Endothelial cell (in vitro differentiated cells): ENCODE measurements around the gene EIF2A. TPM values are rescaled to one million over a fixed set of nuclear protein-coding genes. Genes with fewer than 3 reads are reported as not detected.

Experiments used
- DNase-seq: peaks from one replicate; pipeline ENCODE4 v3.0.0; 2021; ENCODE audit warnings: low spot score
- H3K27ac Mint-ChIP-seq: one replicate; pipeline ENCODE4 v1.8.0; 2021; ENCODE audit warnings: mixed read lengths, inconsistent platforms; ENCODE audit not compliant: unreplicated experiment
- H3K27me3 Mint-ChIP-seq: one replicate; pipeline ENCODE4 v1.8.0; 2021; ENCODE audit warnings: mild to moderate bottlenecking, moderate library complexity, mixed read lengths, inconsistent platforms; ENCODE audit not compliant: unreplicated experiment
- H3K36me3 Mint-ChIP-seq: one replicate; pipeline ENCODE4 v1.8.0; 2021; ENCODE audit warnings: mild to moderate bottlenecking, low read depth, mixed read lengths, inconsistent platforms; ENCODE audit not compliant: unreplicated experiment
- H3K4me1 Mint-ChIP-seq: one replicate; pipeline ENCODE4 v1.8.0; 2021; ENCODE audit warnings: mild to moderate bottlenecking, mixed read lengths, inconsistent platforms; ENCODE audit not compliant: unreplicated experiment
- H3K4me3 Mint-ChIP-seq: one replicate; pipeline ENCODE4 v1.8.0; 2021; ENCODE audit warnings: mild to moderate bottlenecking, mixed read lengths, inconsistent platforms; ENCODE audit not compliant: unreplicated experiment
- H3K9me3 Mint-ChIP-seq: one replicate; pipeline ENCODE4 v1.8.0; 2021; ENCODE audit warnings: mixed read lengths, inconsistent platforms; ENCODE audit not compliant: unreplicated experiment
- CTCF ChIP-seq: fragments of 200-600 bp; sonication (generic); IDR thresholded peaks from one replicate; pipeline ENCODE4 v1.5.0; 2021; ENCODE audit warnings: antibody characterized with exemption; ENCODE audit not compliant: unreplicated experiment
- total RNA-seq: library from RNA; stranded (reverse); fragmentation: NEBNext Ultra II Directional; extraction: Animal tissue kit (Norgen Biotek cat#: 25700); gene quantifications from one replicate; pipeline ENCODE4 v1.2.1, GENCODE V29; 2021; ENCODE audit not compliant: unreplicated experiment

EIF2A gene
- total RNA-seq, 1 donor from 2014 or later: 68.8 TPM

GRCh38 chr3:150508401-150508800, 38.2 kb upstream of the EIF2A start:
- no peaks in the 10 kb centered on the region for H3K9me3 Mint-ChIP-seq
- no peaks in the 10 kb centered on the region for H3K4me1 Mint-ChIP-seq
- peaks cover 4% of the 10 kb centered on the region for H3K27me3 Mint-ChIP-seq
- H3K27ac Mint-ChIP-seq: no peak overlapping the region
- no peak for TF ChIP-seq CTCF
- no peak for DNase-seq
- no peaks in the 10 kb centered on the region for H3K36me3 Mint-ChIP-seq
- no peak overlapping the region for H3K4me3 Mint-ChIP-seq

GRCh38 chr3:150509780-150510179, 36.8 kb upstream of the EIF2A start:
- no peak for TF ChIP-seq CTCF
- Mint-ChIP-seq H3K36me3 (no peaks in the 10 kb centered on the region), H3K27ac (no peak overlapping the region), H3K4me1 (no peaks in the 10 kb centered on the region), H3K4me3 (no peak overlapping the region), H3K9me3 (no peaks in the 10 kb centered on the region), H3K27me3 (no peaks in the 10 kb centered on the region)
- DNase-seq: no peak

GRCh38 chr3:150511122-150511821, 35.3 kb upstream of the EIF2A start:
- H3K4me1 Mint-ChIP-seq: no peaks in the 10 kb centered on the region
- H3K27ac Mint-ChIP-seq: no peak overlapping the region
- TF ChIP-seq CTCF: no peak
- no peaks in the 10 kb centered on the region for H3K36me3 Mint-ChIP-seq
- no peak overlapping the region for H3K4me3 Mint-ChIP-seq
- H3K27me3 Mint-ChIP-seq: no peaks in the 10 kb centered on the region
- no peaks in the 10 kb centered on the region for H3K9me3 Mint-ChIP-seq
- DNase-seq: no peak

- Mint-ChIP-seq H3K27me3 (no peaks in the 10 kb centered on the region), H3K4me1 (no peaks in the 10 kb centered on the region), H3K27ac (no peak overlapping the region), H3K4me3 (no peak overlapping the region), H3K9me3 (no peaks in the 10 kb centered on the region), H3K36me3 (no peaks in the 10 kb centered on the region)
- TF ChIP-seq CTCF: no peak
- no peak for DNase-seq
Measured at GRCh38 chr3:150515210-150515609, 31.4 kb upstream of the EIF2A start.

- Mint-ChIP-seq H3K9me3 (no peaks in the 10 kb centered on the region), H3K4me1 (no peaks in the 10 kb centered on the region), H3K36me3 (no peaks in the 10 kb centered on the region), H3K27me3 (no peaks in the 10 kb centered on the region), H3K4me3 (no peak overlapping the region), H3K27ac (no peak overlapping the region)
- DNase-seq: no peak
- TF ChIP-seq CTCF: no peak
Measured at GRCh38 chr3:150519026-150519425, 27.6 kb upstream of the EIF2A start.
